ENCODE measurements around the gene SYNGR4.

The SYNGR4 gene

DNA sequence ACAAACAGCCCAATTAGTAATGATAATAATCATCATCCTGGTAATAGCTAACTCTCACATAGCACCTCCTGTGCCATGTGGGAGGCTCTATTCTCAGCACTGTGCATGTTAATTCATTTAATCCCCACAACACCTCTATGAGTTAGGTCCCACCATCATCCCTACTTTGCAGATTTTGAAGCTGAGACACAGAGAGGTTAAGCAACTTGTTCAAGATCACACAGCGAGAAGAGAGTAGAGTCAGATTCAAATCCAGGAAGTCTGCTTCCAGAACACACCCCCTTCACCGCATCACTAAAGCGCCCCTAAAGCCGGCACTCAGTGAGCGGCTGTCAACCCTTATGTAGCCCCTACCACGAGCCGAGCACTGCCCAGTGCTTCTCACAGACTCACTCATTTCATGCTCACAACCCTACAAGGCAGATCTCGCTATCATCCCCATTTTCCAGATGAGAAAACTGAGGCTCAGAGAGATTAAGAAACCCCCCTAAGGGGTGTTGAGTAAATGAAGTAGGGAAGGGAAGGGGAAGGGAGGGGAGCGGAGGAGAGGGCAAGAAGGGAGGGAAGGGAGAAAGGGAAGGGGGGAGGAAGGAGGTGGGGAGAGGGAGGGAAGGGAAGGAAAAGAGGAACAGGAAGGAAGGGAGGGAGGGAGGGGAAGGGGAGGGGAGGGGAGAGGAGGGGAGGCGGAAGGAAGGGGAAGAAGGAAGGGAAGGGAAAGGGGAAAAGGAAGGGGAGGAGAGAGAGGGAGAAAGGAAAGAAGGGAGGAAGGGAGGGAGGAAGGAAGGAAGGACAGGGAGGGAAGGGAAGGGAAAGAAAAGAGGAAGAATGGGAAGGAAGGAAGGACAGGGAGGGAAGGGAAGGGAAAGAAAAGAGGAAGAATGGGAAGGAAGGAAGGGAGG, 22.4 kb upstream of the SYNGR4 start:
- no peak for DNase-seq (ENCODE audit: low read depth in 2 of 2)

- no peak for DNase-seq (ENCODE audit: low read depth in 2 of 2)
Measured at GRCh38 chr19:48342414-48342738, 21.8 kb upstream of the SYNGR4 start.

DNA sequence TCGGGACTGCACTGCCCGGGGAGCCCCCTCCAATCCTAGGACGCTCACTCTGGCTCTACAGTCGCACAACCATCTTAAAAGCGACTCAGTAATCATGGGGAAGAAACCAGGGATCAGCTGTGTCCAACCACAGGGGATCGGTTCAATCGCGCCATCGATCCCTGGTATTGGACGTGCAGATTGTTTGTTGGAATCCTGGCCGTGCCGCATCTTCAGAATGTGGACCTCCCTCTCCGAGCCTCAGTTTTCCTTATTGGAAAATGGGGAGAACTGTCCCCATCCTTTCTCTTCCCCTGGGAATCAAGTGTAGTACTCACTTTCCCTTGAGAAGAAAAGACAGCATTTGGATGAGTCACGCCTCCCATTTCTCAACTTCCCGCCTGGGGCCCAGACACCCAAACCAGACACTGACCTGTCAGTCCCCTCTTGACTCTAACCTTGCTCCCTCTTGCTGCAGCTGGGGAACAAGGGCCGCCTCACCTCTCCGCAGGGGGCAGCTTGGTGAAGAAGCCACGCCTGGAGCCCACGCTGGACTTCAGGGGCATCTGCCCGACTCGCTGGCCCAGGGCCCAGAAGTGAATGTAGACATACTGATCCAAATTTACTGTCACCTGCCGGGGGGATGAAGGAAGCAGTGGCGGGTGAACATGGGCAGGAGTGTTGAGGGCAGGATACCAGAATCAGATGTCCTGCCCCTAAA, 21.2 kb upstream of the SYNGR4 start:
- DNase-seq (ENCODE audit: low read depth in 2 of 2): no peak

- no peak for DNase-seq (ENCODE audit: low read depth in 2 of 2)
Measured at GRCh38 chr19:48344892-48345291, 19.3 kb upstream of the SYNGR4 start.

DNA sequence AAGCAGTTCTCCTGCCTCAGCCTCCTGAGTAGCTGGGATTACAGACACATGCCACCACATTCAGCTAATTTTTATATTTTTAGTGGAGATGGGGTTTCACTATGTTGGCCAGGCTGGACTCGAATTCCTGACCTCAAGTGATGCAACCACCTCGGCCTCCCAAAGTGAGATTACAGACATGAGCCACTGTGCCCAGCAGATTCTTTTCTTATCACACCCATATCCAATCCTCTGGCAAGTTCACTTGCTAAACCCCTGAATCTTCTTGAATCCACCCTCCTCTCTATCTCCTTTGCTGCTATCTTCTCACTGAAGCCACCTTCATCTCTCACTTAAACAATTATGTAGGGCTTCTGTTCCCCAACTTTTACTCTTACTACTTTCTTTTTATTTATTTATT, 18.0 kb upstream of the SYNGR4 start:
- DNase-seq (ENCODE audit: low read depth in 2 of 2): no peak

DNA sequence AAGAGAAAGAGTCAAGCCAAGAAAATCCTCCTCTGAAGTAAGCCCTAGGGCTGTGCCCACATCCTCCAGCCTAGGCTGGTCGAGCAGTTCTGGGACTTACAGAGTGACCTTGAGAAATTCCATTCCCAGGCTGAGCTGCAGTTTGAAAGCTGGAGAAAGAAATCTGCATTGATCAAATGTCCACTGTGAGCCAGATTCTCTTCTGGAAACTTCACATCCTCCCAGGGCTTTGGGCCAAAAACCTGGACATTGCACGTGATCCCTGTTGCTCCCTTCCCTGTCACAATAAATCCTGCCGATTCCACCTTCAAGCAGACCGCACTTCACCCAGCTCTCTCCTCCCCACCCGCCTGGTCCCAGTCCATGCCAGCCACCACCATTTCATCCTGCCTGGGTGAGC, 16.1 kb upstream of the SYNGR4 start:
- no peak for DNase-seq (ENCODE audit: low read depth in 2 of 2)

DNA sequence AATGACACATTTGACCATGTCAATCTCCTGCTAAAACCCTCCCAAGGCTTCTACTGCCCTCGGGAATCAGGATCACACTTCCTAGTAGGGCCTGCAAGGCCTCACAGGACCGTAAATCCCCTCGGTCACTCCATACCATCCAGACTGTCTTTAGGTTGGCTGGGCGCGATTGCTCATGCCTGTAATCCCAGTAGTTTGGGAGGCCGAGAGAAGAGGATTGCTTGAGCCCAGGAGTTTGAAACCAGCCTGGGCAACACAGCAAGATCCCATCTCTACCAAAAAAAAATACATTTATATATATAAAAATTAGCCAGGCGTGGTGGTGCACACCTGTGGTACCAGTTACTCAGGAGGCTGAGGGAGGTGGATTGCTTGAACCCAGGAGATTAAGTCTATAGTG, 15.4 kb upstream of the SYNGR4 start:
- DNase-seq (ENCODE audit: low read depth in 2 of 2): no peak

- no peak for DNase-seq (ENCODE audit: low read depth in 2 of 2)
Measured at GRCh38 chr19:48350856-48351255, 13.3 kb upstream of the SYNGR4 start.

GRCh38 chr19:48351341-48351752, 12.8 kb upstream of the SYNGR4 start:
- DNase-seq (ENCODE audit: low read depth in 2 of 2): peak in 1 of 2 donors; percentile 64

- DNase-seq (ENCODE audit: low read depth in 2 of 2): no peak
Measured at GRCh38 chr19:48353677-48354076, 10.5 kb upstream of the SYNGR4 start.

GRCh38 chr19:48354332-48354992, 9.7 kb upstream of the SYNGR4 start:
- no peak for DNase-seq (ENCODE audit: low read depth in 2 of 2)

- DNase-seq (ENCODE audit: low read depth in 2 of 2): no peak
Measured at GRCh38 chr19:48355365-48355954, 8.7 kb upstream of the SYNGR4 start.

DNA sequence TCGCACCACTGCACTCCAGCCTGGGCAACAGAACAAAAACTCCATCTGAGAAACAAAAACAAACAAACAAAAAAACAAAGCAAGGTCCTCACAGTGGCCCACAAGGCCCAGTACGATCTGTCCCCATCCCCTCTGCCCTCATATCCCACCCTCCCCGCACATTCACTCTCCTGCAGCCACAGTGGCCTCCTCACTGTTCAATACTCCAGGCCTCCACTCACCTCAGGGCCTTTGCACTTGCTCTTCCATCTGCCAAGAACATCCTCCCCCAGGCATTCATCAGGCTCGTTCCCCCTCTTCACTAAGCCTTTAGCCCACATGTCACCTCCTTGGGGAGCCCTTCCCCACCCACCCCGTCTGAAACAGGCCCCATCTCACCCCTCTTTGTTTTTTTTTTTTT, 5.0 kb upstream of the SYNGR4 start:
- no peak for DNase-seq (ENCODE audit: low read depth in 2 of 2)

- DNase-seq (ENCODE audit: low read depth in 2 of 2): no peak
Measured at GRCh38 chr19:48361912-48362311, 2.3 kb upstream of the SYNGR4 start.

DNA sequence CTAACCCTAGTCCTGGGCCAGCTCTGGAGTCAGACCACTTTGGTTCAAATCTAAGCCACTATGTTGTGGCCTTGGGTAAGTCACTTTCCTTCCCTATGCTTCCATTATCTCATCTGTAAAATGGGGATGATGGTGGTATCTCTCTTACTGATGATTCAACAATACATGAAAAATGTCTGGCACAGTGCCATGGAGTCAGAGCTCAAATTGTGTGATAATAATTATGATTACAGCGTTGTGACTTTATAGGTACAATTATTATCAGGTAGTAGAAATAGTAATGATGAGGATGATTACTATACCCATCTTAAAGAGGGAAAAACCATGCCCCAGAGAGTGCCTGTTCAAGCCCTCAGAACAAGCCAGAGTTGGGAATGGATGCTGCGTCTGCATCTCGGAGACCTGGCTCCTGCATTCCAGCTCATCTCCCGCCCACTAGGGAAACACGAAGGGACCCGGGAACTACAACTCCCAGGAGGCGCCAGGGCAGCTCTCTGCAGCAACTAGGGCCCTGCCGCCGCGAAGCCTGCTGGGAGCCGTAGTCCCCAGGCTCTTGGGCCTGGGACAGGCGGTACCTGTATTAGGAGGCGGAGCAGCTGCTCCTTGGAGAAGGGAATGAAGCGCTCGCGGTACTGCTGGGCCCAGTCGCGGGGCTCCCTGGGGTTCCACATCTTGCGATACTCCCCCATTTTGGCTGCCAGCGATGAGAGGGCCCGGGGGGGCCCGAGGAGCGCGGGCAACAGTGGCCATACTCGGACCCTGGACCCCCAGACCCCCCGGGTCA, 1.3 kb upstream of the SYNGR4 start:
- DNase-seq (ENCODE audit: low read depth in 2 of 2): peak; percentile 87 to 88

DNA sequence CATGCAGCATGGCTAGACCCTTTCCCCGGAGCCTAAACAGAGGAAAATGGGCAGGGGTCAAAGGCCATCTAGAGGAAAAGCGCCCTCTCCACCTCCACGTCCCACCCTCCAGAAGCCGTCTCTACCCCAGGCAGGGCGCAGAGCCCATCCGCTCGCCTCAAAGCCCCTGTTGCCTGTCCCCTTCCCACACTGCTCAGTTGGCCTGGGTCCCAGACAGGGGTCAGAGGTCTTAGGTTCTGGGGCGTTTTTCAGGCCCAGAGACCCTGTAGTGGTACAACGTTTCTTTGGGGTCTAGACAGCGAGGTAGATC, 712 bp upstream of the SYNGR4 start:
- no peak for DNase-seq (ENCODE audit: low read depth in 2 of 2)

GRCh38 chr19:48364598-48365348, 606 bp downstream of the SYNGR4 start:
- no peak for DNase-seq (ENCODE audit: low read depth in 2 of 2)

- no peak for DNase-seq (ENCODE audit: low read depth in 2 of 2)
Measured at GRCh38 chr19:48365602-48366001, 1.4 kb downstream of the SYNGR4 start.

- no peak for DNase-seq (ENCODE audit: low read depth in 2 of 2)
Measured at GRCh38 chr19:48367855-48368254, 3.7 kb downstream of the SYNGR4 start.

- DNase-seq (ENCODE audit: low read depth in 2 of 2): no peak
Measured at GRCh38 chr19:48368936-48369335, 4.8 kb downstream of the SYNGR4 start.

GRCh38 chr19:48370955-48371354, 6.8 kb downstream of the SYNGR4 start:
- DNase-seq (ENCODE audit: low read depth in 2 of 2): no peak

Measured in stimulated activated CD8-positive, alpha-beta memory T cell treated with anti-CD3 and anti-CD28 coated beads, Interleukin-15, amount 100 ng/mL, for 48 hours (primary cell).